Measurements from ENCODE around the gene GJA3.

GJA3 gene

DNA sequence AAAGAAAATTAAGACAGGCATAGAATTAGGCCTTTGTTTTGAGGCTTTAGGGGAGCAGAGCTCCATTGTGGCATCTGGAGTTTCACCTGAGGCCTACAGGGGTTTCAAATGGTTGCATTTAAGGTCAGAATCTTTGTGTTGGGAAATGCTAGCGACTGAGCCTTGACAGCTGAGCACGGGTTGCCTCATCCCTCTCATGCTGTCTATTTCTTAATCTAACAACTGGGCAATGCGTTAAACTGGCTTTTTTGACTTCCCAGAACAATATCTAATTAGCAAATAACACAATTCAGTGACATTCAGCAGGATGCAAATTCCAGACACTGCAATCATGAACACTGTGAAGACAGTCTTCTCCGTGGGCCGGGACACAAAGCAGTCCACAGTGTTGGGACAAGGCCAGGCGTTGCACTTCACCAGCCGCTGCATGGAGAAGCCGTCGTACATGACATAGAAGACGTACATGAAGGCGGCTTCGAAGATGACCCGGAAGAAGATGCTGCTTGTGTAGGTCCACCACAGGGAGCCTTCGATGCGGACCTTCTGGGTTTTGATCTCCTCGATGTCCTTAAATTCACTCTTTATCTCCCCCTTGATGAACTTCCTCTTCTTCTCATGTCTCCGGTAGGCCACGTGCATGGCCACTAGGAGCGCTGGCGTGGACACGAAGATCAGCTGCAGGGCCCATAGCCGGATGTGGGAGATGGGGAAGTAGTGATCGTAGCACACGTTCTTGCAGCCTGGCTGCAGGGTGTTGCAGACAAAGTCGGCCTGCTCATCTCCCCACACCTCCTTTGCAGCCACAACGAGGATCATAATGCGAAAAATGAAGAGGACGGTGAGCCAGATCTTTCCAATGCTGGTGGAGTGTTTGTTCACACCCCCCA is 28.1 kb upstream of the GJA3 start:
- Histone ChIP-seq H3K27ac (no peak overlapping the region), H3K36me3 (no peaks in the 10 kb centered on the region), H3K4me1 (peaks cover 19 to 32% (median 21%) of the 10 kb centered on the region in 10 experiments), H3K9me3 (replicated peaks in 1 of 11) (peaks cover 0 to 6% (median 0%) of the 10 kb centered on the region in 11 experiments; a peak in 2 of 22 replicates), H4K20me1 (peaks cover 0 to 23% (median 9%) of the 10 kb centered on the region in 11 experiments; a peak in 15 of 22 replicates), H3K4me3 (no peak overlapping the region), H3K9ac (no peak overlapping the region), H3K4me2 (peak overlapping the region in 8 of 11 experiments; percentile 1 to 67 (median 33); a peak in 9 of 22 replicates), H3K27me3 (peaks cover 39 to 60% (median 48%) of the 10 kb centered on the region in 11 experiments)
- no peak for TF ChIP-seq Cebpa-rat (IDR thresholded peaks at IDR 0.05)

DNA sequence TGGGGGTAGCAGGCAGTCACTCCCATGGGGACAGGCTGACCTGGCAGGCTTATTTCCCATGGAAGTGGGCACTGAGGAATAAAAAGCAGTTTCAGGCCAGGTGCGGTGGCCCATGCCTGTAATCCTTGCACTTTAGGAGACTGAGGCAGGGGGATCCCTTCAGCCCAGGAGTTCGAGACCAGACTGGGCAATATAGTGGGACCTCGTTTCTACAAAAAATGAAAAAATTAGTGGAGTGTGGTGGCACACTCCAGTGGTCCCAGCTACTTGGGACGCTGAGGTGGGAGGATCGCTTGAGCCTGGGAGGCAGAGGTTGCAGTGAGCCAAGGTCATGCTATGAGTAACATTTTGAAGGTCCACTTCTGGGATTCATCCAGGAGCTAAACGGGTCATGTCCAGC is 25.9 kb upstream of the GJA3 start:
- no peak overlapping the region for H3K4me2 ChIP-seq
- no peak overlapping the region for H3K9ac ChIP-seq
- peaks cover under 1 to 11% (median 6%) of the 10 kb centered on the region in 10 experiments; a peak in 14 of 20 replicates for H3K4me1 ChIP-seq
- no peak overlapping the region for H3K27ac ChIP-seq
- H3K9me3 ChIP-seq (replicated peaks in 1 of 11), result peaks cover 0 to 6% (median 0%) of the 10 kb centered on the region in 11 experiments; a peak in 2 of 22 replicates
- H4K20me1 ChIP-seq, result peaks cover 0 to 4% (median 0%) of the 10 kb centered on the region in 11 experiments; a peak in 3 of 22 replicates
- H3K36me3 ChIP-seq, result no peaks in the 10 kb centered on the region
- H3K4me3 ChIP-seq, result no peak overlapping the region
- TF ChIP-seq Cebpa-rat (IDR thresholded peaks at IDR 0.05), result no peak
- peaks cover 18 to 38% (median 26%) of the 10 kb centered on the region in 11 experiments for H3K27me3 ChIP-seq

DNA sequence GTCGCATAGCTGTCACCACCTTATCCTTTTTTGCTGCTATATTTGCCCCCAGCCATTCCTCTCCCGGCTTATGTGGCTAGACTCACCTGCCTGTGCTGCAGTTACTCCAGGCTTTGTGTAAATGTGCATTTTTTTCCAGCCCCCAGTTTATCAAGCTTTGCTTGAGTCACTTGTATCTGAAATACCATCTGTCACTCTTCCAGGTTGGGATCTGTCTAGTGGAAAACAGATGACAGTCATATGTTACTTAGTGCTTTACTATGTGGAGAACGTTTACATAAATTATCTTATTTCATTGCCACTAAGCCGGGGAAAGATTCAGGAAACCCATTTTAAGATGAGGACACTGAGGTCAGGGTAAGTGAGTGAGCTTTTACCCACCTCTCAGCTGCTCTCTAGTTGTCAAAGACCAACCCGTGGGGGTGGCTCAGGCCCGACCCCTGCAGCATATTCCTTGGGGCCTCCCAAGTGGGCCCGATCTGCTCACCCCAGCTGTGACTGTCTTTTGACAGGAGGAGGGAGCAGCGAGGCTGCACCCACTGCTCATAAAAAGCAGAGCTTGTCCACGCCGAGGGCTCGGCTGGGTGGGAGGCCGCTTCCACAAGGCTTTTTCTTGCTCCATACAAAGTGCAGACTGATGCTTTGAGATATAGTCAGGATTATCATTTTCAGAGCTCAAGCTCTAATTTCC is 24.7 kb upstream of the GJA3 start:
- peaks cover 5 to 26% (median 14%) of the 10 kb centered on the region in 11 experiments for H3K27me3 ChIP-seq
- no peak overlapping the region for H3K4me3 ChIP-seq
- no peak overlapping the region for H3K27ac ChIP-seq
- no peak overlapping the region for H3K9ac ChIP-seq
- H3K9me3 ChIP-seq (replicated peaks in 1 of 11), result peaks cover 0 to 6% (median 0%) of the 10 kb centered on the region in 11 experiments; a peak in 2 of 22 replicates
- H3K4me2 ChIP-seq, result no peak overlapping the region
- no peak for TF ChIP-seq Cebpa-rat (IDR thresholded peaks at IDR 0.05)
- no peaks in the 10 kb centered on the region for H4K20me1 ChIP-seq
- H3K4me1 ChIP-seq, result peaks cover 0 to 10% (median 5%) of the 10 kb centered on the region in 10 experiments; a peak in 7 of 20 replicates
- no peaks in the 10 kb centered on the region for H3K36me3 ChIP-seq

DNA sequence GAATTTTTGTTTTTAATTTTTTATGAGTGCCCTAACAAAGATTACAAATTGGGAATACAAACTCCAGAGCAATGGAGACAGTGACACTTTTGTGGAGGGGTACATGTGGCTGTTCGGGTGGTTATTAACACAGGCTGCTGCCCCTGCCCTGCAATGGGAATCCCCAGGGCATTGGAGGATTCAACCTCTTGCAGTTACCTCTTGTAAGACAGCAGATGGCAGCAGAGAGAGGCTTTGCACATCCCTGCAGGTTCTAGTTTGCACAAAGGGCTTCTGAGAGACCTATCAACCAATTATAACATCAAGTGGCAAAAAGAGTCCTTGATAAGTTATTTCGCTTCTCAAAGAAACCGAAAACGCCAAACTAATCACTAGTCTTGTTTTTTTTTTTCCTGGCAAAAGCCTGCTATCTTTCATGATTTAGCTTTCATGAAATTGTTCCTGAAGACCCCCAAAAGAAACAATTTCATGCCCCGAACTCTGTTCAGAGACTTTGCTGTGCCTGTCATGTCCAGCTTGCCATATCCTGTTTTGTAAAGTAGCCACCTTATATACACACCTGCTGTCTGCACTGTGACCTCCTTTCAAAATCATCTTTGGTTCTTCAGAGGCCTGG is 21.5 kb upstream of the GJA3 start:
- Histone ChIP-seq H3K4me2 (no peak overlapping the region), H3K36me3 (no peaks in the 10 kb centered on the region), H3K4me3 (no peak overlapping the region), H3K9me3 (replicated peaks in 1 of 11) (no peaks in the 10 kb centered on the region), H4K20me1 (no peaks in the 10 kb centered on the region), H3K27me3 (peaks cover 0 to 15% (median 4%) of the 10 kb centered on the region in 11 experiments; a peak in 10 of 22 replicates), H3K27ac (no peak overlapping the region), H3K4me1 (no peaks in the 10 kb centered on the region; a peak in 1 of 20 replicates), H3K9ac (no peak overlapping the region)
- no peak for TF ChIP-seq Cebpa-rat (IDR thresholded peaks at IDR 0.05)

DNA sequence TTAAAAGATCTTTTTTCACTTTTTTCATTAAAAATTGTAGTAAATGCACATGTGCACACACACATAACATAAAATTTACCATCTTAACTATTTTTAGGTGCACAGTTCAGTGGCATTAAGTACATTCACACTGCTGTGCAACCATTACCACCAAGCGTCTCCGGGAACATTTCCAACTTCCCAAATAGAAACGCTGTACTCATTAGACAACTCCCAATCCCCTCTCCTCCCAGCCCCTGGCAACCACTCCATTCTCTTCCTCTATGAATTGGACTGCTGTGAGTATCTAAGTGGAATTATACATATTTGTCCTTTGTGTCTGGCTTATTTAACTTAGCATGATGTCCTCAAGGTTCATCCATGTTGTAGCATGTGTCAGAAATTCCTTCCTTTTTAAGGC is 20.3 kb upstream of the GJA3 start:
- H3K27me3 ChIP-seq, result peaks cover 0 to 26% (median 15%) of the 10 kb centered on the region in 11 experiments; a peak in 20 of 22 replicates
- no peaks in the 10 kb centered on the region for H3K9me3 ChIP-seq (replicated peaks in 1 of 11)
- H3K4me3 ChIP-seq, result no peak overlapping the region
- no peak for TF ChIP-seq Cebpa-rat (IDR thresholded peaks at IDR 0.05)
- H3K36me3 ChIP-seq, result no peaks in the 10 kb centered on the region
- no peak overlapping the region for H3K9ac ChIP-seq
- H3K4me1 ChIP-seq, result peaks cover 0 to 7% (median 0%) of the 10 kb centered on the region in 10 experiments; a peak in 5 of 20 replicates
- no peak overlapping the region for H3K4me2 ChIP-seq
- H4K20me1 ChIP-seq, result no peaks in the 10 kb centered on the region
- no peak overlapping the region for H3K27ac ChIP-seq

DNA sequence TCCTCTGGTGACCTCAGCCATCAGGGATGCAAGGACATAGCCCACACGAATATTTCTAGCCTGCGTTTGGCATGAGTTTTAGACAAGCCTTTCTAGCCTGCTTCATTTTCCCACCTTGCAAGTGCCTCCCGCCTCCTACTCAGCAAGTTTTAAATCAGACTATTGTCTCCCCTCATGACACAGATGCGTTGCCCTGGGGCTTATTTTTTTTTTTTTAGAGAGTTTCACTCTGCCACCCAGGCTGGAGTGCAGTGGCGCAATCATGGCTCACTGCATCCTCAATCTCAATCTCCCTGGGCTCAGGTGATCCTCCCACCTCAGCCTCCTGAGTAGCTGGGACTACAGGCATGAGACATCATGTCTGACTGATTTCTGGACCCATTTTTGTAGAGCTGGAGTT is 17.3 kb upstream of the GJA3 start:
- H3K36me3 ChIP-seq, result no peaks in the 10 kb centered on the region
- no peak overlapping the region for H3K9ac ChIP-seq
- no peak overlapping the region for H3K27ac ChIP-seq
- H3K4me1 ChIP-seq, result peaks cover 5 to 37% (median 24%) of the 10 kb centered on the region in 10 experiments; a peak in 19 of 20 replicates
- H3K4me3 ChIP-seq, result no peak overlapping the region
- H3K4me2 ChIP-seq, result no peak overlapping the region
- H4K20me1 ChIP-seq, result no peaks in the 10 kb centered on the region
- TF ChIP-seq Cebpa-rat (IDR thresholded peaks at IDR 0.05), result no peak
- H3K9me3 ChIP-seq (replicated peaks in 1 of 11), result no peaks in the 10 kb centered on the region
- peaks cover 0 to 52% (median 45%) of the 10 kb centered on the region in 11 experiments; a peak in 20 of 22 replicates for H3K27me3 ChIP-seq

DNA sequence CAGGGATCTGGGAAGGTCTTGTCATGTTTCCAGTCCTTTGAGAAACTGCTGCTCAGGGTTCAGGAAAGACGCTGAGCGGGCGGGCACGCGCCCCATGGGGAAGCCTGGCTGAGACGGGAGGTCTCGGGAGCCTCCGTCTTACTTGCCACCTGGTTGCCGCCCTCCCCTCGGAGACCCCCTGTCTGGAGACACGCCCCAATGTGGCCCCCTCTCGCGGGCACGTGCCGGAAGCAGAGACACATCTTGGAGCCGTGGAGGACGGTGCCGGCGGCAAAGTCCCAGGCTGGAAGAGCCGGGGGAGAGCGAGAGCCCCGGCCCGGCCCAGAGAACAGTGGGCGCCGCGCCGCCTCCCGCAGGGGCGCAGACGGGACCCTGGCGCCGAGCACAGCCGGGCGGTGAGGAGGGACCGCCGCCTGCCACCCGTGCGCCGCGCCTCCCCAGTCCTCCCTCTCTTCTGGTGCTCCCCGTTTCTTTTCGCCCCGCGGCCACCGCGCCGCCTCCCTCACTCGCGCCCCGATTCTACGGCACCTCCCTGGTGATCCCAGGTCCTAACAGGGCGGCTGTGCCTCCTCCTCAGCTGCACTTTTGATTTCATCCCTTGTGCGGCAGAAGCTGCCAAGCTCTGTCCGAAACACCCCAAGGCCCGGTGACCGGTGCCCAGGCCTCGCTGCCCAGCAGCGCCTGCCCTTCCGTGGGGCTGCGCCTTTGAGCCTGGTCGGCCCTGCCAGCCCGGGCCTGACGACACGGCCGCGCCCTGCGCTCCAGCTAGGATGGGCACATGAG is 16.4 kb upstream of the GJA3 start:
- Histone ChIP-seq H3K36me3 (no peaks in the 10 kb centered on the region), H3K4me1 (peaks cover 15 to 46% (median 33%) of the 10 kb centered on the region in 10 experiments; a peak in 19 of 20 replicates), H3K4me2 (no peak overlapping the region), H3K27me3 (peaks cover 0 to 52% (median 46%) of the 10 kb centered on the region in 11 experiments; a peak in 20 of 22 replicates), H3K27ac (no peak overlapping the region), H4K20me1 (no peaks in the 10 kb centered on the region), H3K4me3 (no peak overlapping the region), H3K9me3 (replicated peaks in 1 of 11) (no peaks in the 10 kb centered on the region; a peak in 1 of 22 replicates), H3K9ac (no peak overlapping the region)
- no peak for TF ChIP-seq Cebpa-rat (IDR thresholded peaks at IDR 0.05)

Data from BLaER1 treated with 17β-estradiol and CSF1 and Interleukin-3, amounts not matched to agents 10 nM and 100 nM (cell line).